GM06990 (cell line): Measurements from ENCODE around the gene MEIKIN.

ENCODE experiments used
- DNase-seq: peaks from one replicate; pipeline ENCODE4 v3.0.0-alpha.2; 2011; ENCODE audit not compliant: insufficient read length; ENCODE audit errors: extremely low read depth
- H3K27me3 ChIP-seq: replicated peaks from 2 replicates; pipeline ENCODE4 v1.6.0; 2011; ENCODE audit warnings: low read length; ENCODE audit not compliant: control insufficient read depth, insufficient read depth
- H3K36me3 ChIP-seq: 2 replicates; pipeline ENCODE4 v1.5.1; 2011; ENCODE audit warnings: low read length; ENCODE audit not compliant: control insufficient read depth, insufficient read depth
- H3K4me3 ChIP-seq: replicated peaks from 2 replicates; pipeline ENCODE4 v1.5.1; 2011; ENCODE audit warnings: low read depth, mild to moderate bottlenecking, control low read depth, low read length
- CTCF ChIP-seq: IDR thresholded peaks from 2 replicates; pipeline ENCODE4 v1.5.1; 2011; ENCODE audit warnings: low read length, control low read depth, mild to moderate bottlenecking, inconsistent platforms; ENCODE audit not compliant: insufficient read depth, poor library complexity, severe bottlenecking

The MEIKIN gene

GRCh38 chr5:131976414-131977211, 31.1 kb upstream of the MEIKIN start:
- TF ChIP-seq CTCF: no peak
- DNase-seq: no peak
- H3K27me3 ChIP-seq: no peaks in the 10 kb centered on the region
- H3K4me3 ChIP-seq: no peak overlapping the region
- H3K36me3 ChIP-seq: no peaks in the 10 kb centered on the region

GRCh38 chr5:131974956-131975726, 29.7 kb upstream of the MEIKIN start:
- H3K4me3 ChIP-seq: no peak overlapping the region
- H3K27me3 ChIP-seq: no peaks in the 10 kb centered on the region; the same call in 1 of the 2 replicates
- TF ChIP-seq CTCF: no peak
- no peak for DNase-seq
- H3K36me3 ChIP-seq: no peaks in the 10 kb centered on the region

- no peak for TF ChIP-seq CTCF
- Histone ChIP-seq H3K27me3 (no peaks in the 10 kb centered on the region; the same call in 1 of the 2 replicates), H3K4me3 (no peak overlapping the region), H3K36me3 (no peaks in the 10 kb centered on the region)
- no peak for DNase-seq
Observed at GRCh38 chr5:131974622-131974955, 29.1 kb upstream of the MEIKIN start.

- DNase-seq: no peak
- Histone ChIP-seq H3K36me3 (no peaks in the 10 kb centered on the region), H3K27me3 (no peaks in the 10 kb centered on the region; the same call in 1 of the 2 replicates), H3K4me3 (no peak overlapping the region)
- TF ChIP-seq CTCF: no peak
Observed at GRCh38 chr5:131974016-131974415, 28.6 kb upstream of the MEIKIN start.

DNA sequence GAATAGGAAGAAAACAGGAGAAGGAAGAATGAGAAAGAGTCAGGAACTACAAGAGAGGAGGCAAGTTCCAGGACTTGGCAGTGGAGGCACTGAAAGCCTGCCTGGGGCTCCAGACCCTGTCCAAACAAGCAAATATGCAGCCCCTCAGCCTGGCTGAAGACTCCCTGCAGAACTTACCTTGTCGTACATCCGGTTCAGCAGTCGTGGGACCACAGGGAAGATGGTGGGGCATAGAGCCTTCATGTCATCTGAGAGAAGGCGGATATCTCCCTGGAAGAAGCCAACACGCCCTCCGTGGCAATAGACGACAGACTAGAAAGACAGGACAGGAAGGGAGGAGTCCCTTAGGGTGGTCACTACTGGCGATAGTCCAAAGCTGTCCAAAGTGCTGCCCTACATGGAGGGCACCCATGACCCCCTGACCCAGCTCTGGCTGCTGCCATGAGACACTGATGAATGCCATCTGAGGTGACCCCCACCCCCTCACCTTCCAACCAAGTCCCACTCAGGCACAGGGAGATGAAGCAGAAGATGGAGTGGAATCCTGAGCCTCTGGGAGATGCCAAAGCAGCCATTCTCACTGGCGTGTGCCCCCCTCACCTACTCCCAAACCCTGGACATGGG, 27.7 kb upstream of the MEIKIN start:
- H3K4me3 ChIP-seq: no peak overlapping the region
- no peaks in the 10 kb centered on the region; the same call in 1 of the 2 replicates for H3K27me3 ChIP-seq
- H3K36me3 ChIP-seq: no peaks in the 10 kb centered on the region
- TF ChIP-seq CTCF: no peak
- DNase-seq: no peak
